OCI-LY1 (cell line): ENCODE data around the gene RAPGEFL1.

Source experiments
- CTCF ChIP-seq: fragments of 200-600 bp; sonication (generic), shearing (Covaris generic); IDR thresholded peaks from 2 replicates; pipeline ENCODE4 v1.5.1; 2017; ENCODE audit warnings: mild to moderate bottlenecking, antibody characterized with exemption, low read length, moderate library complexity, mixed read lengths
- EZH2 ChIP-seq: fragments of 200-600 bp; sonication (generic), shearing (Covaris generic); IDR thresholded peaks from 2 replicates; pipeline ENCODE4 v1.8.0; 2017; ENCODE audit warnings: borderline replicate concordance, mixed run types, mild to moderate bottlenecking, antibody characterized with exemption, low read length, moderate library complexity, mixed read lengths

- TF ChIP-seq CTCF (no peak), EZH2 (no peak)
Measured at GRCh38 chr17:40173778-40174135, 3.5 kb upstream of the RAPGEFL1 start.
